OCI-LY7 (cell line): ENCODE results near the gene PRKCA.

Experiments
- EZH2phosphoT487 ChIP-seq: fragments of 200-600 bp; sonication (generic); IDR thresholded peaks from 2 replicates; pipeline ENCODE4 v1.6.1; 2018; ENCODE audit warnings: low read depth, borderline replicate concordance, mild to moderate bottlenecking, mixed run types, antibody characterized with exemption, low read length, moderate library complexity, mixed read lengths
- TF ChIP-seq, protein P1 (sequence below): fragments of 200-600 bp; sonication (generic); conservative IDR thresholded peaks from 2 replicates; pipeline ENCODE4 v1.5.1; 2014; ENCODE audit warnings: mild to moderate bottlenecking, antibody characterized with exemption, low read length, moderate library complexity, mixed read lengths

DNA sequence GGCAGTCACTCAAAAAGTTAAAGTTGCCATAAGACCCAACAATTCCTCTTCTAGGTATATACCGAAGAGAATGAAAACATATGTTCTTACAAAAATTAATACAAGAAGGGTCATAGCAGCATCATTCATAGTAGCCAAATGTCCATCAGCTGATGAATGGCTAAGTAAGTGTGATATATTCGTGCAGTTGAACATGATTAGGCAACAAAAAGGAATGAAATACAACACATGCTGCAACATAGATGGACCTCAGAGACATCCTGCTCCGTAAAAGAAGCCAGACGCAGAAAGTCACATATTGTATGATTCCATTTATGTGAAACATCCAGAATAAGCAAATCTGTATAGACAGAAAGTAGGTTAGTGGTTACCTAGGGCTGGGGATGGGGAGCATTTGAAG lies 303.1 kb downstream of the PRKCA start:
- TF ChIP-seq, protein P1, sequence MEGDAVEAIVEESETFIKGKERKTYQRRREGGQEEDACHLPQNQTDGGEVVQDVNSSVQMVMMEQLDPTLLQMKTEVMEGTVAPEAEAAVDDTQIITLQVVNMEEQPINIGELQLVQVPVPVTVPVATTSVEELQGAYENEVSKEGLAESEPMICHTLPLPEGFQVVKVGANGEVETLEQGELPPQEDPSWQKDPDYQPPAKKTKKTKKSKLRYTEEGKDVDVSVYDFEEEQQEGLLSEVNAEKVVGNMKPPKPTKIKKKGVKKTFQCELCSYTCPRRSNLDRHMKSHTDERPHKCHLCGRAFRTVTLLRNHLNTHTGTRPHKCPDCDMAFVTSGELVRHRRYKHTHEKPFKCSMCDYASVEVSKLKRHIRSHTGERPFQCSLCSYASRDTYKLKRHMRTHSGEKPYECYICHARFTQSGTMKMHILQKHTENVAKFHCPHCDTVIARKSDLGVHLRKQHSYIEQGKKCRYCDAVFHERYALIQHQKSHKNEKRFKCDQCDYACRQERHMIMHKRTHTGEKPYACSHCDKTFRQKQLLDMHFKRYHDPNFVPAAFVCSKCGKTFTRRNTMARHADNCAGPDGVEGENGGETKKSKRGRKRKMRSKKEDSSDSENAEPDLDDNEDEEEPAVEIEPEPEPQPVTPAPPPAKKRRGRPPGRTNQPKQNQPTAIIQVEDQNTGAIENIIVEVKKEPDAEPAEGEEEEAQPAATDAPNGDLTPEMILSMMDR = no peak
- TF ChIP-seq EZH2phosphoT487 = no peak
